C4-2B (cell line): Measurements from ENCODE around the gene COMT.

Experiments used
- H3K27ac ChIP-seq: fragments of 450-650 bp; 2 replicates; pipeline ENCODE4 v1.5.1; 2017
- ZFX ChIP-seq: fragments of 450-650 bp; IDR thresholded peaks from 2 replicates; pipeline ENCODE4 v1.6.1; 2017
- TF ChIP-seq, protein P1 (sequence below): fragments of 450-650 bp; conservative IDR thresholded peaks from 2 replicates; pipeline ENCODE4 v1.5.1; 2017; ENCODE audit warnings: mild to moderate bottlenecking

The COMT gene

DNA sequence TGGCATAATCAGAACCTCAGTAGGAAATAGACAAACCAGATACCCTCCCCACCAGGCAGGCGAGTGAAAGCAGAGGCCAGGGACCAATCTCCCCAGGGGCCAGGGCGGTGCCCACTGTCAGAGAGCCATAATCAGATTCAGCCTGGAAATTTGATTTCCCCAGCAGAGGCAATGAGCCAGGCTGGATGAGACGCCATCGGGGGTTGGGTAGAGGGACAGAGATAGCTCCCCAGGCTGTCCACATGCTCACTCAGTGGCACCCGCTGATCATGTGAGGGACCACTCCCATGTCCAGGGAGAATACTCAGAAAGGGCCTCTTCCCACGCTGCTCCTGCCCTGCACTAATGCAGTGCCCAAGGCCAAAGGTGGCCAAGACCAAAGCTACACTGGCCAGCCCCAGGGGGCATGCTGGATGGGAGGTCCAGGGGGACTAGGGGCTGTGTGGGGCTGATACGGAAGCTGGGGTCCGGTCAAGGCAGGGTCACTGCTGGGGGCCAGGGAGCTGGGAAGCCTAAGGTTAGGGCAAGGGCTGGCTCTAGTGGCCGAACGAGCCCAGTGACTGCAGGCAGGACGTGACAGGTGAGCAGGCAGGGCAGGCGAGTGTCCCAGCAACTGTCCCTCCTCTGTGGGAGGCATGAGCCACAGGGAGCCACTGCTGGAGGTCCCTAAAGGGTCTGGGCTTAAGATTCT lies 55.3 kb downstream of the COMT start:
- no peak overlapping the region for H3K27ac ChIP-seq
- no peak for TF ChIP-seq ZFX
- TF ChIP-seq, protein P1, sequence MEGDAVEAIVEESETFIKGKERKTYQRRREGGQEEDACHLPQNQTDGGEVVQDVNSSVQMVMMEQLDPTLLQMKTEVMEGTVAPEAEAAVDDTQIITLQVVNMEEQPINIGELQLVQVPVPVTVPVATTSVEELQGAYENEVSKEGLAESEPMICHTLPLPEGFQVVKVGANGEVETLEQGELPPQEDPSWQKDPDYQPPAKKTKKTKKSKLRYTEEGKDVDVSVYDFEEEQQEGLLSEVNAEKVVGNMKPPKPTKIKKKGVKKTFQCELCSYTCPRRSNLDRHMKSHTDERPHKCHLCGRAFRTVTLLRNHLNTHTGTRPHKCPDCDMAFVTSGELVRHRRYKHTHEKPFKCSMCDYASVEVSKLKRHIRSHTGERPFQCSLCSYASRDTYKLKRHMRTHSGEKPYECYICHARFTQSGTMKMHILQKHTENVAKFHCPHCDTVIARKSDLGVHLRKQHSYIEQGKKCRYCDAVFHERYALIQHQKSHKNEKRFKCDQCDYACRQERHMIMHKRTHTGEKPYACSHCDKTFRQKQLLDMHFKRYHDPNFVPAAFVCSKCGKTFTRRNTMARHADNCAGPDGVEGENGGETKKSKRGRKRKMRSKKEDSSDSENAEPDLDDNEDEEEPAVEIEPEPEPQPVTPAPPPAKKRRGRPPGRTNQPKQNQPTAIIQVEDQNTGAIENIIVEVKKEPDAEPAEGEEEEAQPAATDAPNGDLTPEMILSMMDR, result no peak

DNA sequence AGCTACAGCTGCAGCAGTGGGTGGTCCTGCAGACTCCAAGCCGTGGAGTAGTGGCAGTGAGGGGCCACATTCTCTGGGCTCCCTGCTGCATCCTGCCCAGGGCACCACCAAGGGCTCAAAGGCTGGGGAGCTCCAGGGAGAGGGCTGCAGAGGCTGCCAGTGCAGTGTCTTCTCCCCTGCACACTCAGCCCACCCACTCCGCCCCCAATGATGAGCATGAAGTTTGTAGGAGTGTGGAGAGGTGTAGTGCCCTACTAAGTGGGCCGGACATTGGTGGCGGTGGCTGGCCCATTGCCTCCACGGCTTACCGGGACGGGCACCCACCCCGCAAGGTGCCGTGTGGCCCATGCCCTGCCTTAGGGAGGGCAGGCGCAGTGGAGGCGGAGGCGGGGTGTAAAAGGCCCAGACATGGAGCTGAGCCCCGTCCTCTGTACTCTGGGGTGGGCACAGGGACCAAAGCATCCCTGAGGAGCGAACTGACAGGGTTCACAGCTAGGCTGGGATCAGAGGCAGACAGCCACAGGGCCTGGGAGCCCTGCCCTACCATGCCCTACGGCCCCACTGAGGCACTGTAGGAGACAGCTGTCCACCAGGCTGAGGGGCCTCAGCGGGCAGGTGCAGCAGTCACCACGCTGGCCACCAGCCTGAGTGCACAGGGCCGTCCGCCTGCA lies 56.1 kb downstream of the COMT start:
- no peak for TF ChIP-seq ZFX
- TF ChIP-seq, protein P1, result no peak

DNA sequence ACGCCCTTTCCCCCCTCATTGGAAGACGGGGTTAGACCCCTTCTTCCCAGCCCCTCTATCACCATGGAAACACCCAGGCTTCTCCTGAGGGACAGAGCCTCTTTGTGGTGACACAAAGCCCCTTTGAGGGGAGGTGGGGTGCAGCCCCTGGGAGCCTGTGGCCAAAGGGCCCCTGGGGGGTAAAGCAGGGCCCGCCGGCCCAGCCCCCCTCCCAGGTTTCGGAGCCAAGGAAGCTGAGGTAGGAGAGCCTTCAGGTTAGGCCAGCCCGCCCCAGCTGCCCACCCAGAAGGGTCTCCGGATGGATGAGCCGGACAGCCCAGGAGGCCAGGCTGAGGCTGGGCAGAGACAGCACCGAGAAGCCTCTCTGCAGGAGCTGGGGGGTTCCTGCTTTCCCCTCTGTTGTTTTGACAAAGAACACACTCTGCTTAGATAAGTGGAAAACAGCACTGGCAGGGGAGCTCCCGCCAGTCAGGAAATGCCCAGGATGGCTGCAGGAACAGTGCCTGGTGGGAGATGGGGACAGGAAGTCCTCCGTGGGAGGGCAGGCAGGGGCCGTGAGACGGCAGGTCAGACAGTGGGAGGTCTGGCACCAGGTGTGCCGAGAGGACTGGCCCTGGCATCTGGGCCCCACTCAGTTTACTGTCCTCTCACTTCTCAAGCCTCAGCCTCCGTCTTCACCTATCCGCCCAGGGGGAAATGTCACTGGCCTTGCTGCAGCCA lies 56.8 kb downstream of the COMT start:
- TF ChIP-seq ZFX, result no peak
- TF ChIP-seq, protein P1, result no peak
- H3K27ac ChIP-seq, result no peak overlapping the region

More for the DNA sequence above, 56.1 kb downstream of the COMT start:
- no peak overlapping the region for H3K27ac ChIP-seq

DNA sequence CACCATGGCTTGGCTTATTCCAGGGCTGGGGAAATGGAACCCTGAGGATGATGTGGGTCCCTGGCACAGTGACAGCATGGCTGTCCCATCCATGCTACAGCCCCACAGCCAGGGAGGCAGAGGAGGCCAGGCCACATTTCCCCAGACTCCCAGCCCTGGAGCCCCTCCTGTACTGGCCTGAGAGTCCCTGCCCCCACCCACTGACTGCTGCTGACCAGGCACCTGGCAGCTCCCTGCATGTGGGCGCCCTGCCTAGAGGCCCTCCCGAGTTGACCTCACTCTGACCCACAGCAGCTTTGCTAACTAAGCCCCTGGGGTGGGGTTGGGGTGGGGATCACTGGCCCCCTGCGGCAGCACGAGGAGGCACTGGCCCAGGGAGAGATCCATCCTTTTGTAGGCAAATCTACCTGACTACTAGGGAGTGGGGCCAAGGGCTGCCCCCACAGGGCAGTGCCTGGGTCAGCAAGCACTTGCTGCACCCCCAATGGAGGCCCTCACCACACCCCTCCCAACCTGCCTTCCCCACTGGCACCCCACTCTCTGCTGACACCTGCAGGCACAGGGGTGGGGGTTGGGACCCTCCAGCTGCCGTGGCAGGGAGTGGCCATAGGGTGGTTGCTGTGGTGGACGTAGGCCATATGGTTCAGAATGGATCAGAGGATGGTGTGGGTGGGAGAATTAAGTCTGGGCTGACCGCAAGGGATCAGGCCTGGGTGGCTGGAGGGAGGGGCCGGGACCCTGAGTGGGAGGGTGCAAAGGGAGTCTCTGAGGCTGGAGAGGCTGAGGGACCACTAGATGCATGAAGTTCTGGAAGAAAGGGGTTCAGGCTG lies 57.6 kb downstream of the COMT start:
- H3K27ac ChIP-seq, result no peak overlapping the region

DNA sequence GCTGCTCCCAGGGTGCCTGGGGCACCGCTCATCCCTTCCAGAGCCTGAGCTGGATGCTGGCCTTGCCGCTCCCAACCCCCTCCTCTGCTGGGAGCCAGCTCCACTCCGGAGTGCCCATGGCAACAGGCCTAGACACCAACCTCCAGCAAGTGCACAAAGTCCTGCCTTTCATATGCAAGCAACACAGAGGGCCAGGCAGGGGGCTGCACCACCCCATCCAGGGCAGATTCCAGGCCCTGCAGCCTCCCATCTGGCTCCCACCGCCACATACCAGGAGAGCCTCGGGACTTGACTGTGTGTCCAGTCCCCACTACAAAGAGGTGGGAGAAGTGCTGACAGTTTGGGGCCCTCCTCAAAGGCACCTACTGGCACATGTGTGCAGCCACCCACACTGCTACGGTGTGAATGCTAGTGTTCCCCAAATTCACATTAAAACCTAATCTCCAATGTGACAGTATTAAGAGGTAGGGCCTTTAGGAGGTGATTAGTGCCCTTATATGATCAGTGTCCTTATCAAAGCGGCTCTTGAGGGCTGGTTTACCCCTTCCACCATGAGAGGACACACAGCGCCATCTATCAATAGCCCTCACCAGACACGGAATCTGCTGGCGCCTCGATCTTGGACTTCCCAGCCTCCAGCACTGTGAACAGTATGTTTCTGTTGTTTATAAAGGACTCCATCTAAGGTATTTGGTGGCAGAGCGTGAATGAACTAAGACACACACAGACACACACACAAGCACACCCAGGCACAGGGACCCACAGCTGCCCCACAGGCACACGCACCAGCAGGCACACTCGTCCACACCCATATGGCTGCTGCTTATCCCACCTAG lies 58.9 kb downstream of the COMT start:
- H3K27ac ChIP-seq, result no peak overlapping the region

More for the DNA sequence above, 57.6 kb downstream of the COMT start:
- no peak for TF ChIP-seq ZFX
- TF ChIP-seq, protein P1, result no peak

DNA sequence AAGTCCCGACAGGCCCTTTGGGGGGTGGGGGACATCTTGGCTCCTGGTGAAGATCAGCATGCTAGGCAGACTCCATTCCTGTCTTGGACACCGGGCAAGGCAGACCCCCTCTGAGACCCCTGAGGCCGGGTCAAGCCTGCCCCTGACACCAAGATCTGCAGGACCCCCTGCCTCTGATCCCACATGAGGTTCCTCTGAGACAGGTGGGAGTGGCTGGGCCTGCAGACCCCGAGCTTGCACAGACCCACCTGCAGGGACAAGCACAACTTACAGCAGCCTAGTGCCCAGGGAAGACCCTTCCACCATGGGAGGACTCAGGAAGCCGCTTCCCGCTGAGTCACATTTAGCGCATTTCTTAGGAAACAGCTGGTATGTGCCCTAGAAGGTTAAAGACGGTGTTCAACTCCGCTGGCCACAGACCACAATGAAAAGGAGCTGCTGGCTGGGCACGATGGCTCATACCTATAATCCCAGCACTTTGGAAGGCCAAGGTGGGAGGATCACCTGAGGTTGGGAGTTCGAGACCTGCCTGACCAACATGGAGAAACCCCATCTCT lies 59.6 kb downstream of the COMT start:
- TF ChIP-seq ZFX, result no peak
- TF ChIP-seq, protein P1, result no peak
- H3K27ac ChIP-seq, result no peak overlapping the region

More for the DNA sequence above, 58.9 kb downstream of the COMT start:
- TF ChIP-seq, protein P1, result no peak
- no peak for TF ChIP-seq ZFX
